CD4-positive, CD25-positive, alpha-beta regulatory T cell (primary cell): Measurements from ENCODE around the gene FAM107B. TPM values are rescaled to one million over a fixed set of nuclear protein-coding genes. Genes with fewer than 3 reads are reported as not detected.
"Not testable (repeated sequence)": the region's sequence is repeated elsewhere in the genome, so short reads cannot be mapped to it uniquely, and the experiment has no call there.

ENCODE experiments used
- ATAC-seq, 2 donors: fragments of 150-1000 bp; cut with Tn5 transposase; one replicate each; pipeline ENCODE4 v1.10.0; 2021; ENCODE audit warnings: low read depth in 2 of 2, moderate number of reproducible peaks in 2 of 2, moderate library complexity in 1 of 2
- DNase-seq, 3 donors: peaks; one replicate each; pipeline versions ENCODE4 v3.0.0 to v3.0.0-alpha.2; 2012 to 2022; ENCODE audit warnings: mixed read lengths in 1 of 3
- H3K27ac ChIP-seq: one replicate; pipeline ENCODE4 v1.7.0; 2013; ENCODE audit warnings: mild to moderate bottlenecking, low read length; ENCODE audit not compliant: insufficient read depth, poor library complexity, severe bottlenecking
- H3K27me3 ChIP-seq: one replicate; pipeline ENCODE4 v1.7.0; 2013; ENCODE audit warnings: low read length; ENCODE audit not compliant: control insufficient read depth, insufficient read depth
- H3K36me3 ChIP-seq: one replicate; pipeline ENCODE4 v1.7.0; 2013; ENCODE audit warnings: mild to moderate bottlenecking, low read length, moderate library complexity; ENCODE audit not compliant: control insufficient read depth, insufficient read depth
- H3K4me1 ChIP-seq: 2 replicates; pipeline ENCODE4 v1.7.0; 2013; ENCODE audit warnings: mild to moderate bottlenecking, low read length; ENCODE audit not compliant: insufficient read depth, control insufficient read depth, poor library complexity, severe bottlenecking
- H3K4me3 ChIP-seq: one replicate; pipeline ENCODE4 v1.7.0; 2013; ENCODE audit warnings: low read depth, mild to moderate bottlenecking, low read length, moderate library complexity
- H3K9me3 ChIP-seq, 2 experiments: 1 replicate in 1 of 2; 2 replicates in 1 of 2; pipeline ENCODE4 v1.7.0; 2013; ENCODE audit warnings: low read length in 2 of 2, mild to moderate bottlenecking in 1 of 2, moderate library complexity in 1 of 2; ENCODE audit not compliant: control insufficient read depth in 2 of 2
- H3K27ac Mint-ChIP-seq, 3 donors: one replicate each; pipeline ENCODE4 v1.8.0; 2020 to 2022; ENCODE audit warnings: mild to moderate bottlenecking in 3 of 3, mixed read lengths in 3 of 3, moderate library complexity in 2 of 3
- H3K27me3 Mint-ChIP-seq: one replicate; pipeline ENCODE4 v1.8.0; 2022; ENCODE audit warnings: mild to moderate bottlenecking, mixed read lengths
- H3K36me3 Mint-ChIP-seq: one replicate; pipeline ENCODE4 v1.8.0; 2020; ENCODE audit warnings: mixed read lengths
- H3K4me1 Mint-ChIP-seq, 4 donors: one replicate each; pipeline ENCODE4 v1.8.0; 2020 to 2022; ENCODE audit warnings: mixed read lengths in 4 of 4, mild to moderate bottlenecking in 1 of 4
- H3K4me3 Mint-ChIP-seq, 4 donors: one replicate each; pipeline ENCODE4 v1.8.0; 2020 to 2022; ENCODE audit warnings: mild to moderate bottlenecking in 4 of 4, mixed read lengths in 4 of 4, moderate library complexity in 3 of 4
- H3K9me3 Mint-ChIP-seq, 7 donors: one replicate each; pipeline ENCODE4 v1.8.0; 2020 to 2022; ENCODE audit warnings: mixed read lengths in 7 of 7, mild to moderate bottlenecking in 3 of 7, moderate library complexity in 2 of 7
- polyA plus RNA-seq, 4 donors: library from polyadenylated mRNA; unstranded; fragments of 300-500 nt; fragmentation: Illumina TruSeq; gene quantifications; one replicate each; pipeline ENCODE4 v1.2.3, GENCODE V29; 2021
- total RNA-seq: library from RNA; stranded (reverse); gene quantifications from one replicate; pipeline ENCODE4 v1.2.3, GENCODE V29; 2022

FAM107B gene
- total and polyA plus RNA-seq, 5 donors from 2014 or later: 202 to 327 (median 296) TPM

DNA sequence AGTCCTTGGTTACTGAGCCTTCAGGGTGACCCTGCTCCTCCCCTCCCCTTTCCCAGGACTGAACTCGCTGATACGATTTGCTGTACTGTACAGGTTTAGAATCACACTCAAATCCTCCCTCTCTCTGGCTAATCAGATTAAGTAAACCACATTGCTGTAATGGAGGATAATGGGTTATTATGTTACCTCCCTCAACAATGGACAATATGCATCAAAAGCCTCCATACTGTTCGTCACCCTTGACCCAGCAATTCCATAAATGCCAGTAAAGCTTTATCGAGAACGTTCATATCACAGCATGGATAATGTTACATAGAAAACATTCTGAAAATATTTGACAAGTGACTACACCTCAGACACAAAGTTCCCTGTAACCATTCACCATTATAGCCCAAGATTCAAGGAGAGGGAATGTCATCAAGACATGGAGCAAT lies 61.7 kb downstream of the FAM107B start:
- peaks cover 0 to 1% (median 0%) of the 10 kb centered on the region in 7 donors for H3K9me3 Mint-ChIP-seq

GRCh38 chr10:14709344-14709743 lies 65.4 kb downstream of the FAM107B start:
- H3K36me3 Mint-ChIP-seq, H3K4me1 ChIP-seq, H3K27me3 ChIP-seq, H3K9me3 Mint-ChIP-seq, H3K27ac ChIP-seq, H3K27ac Mint-ChIP-seq, DNase-seq, H3K4me1 Mint-ChIP-seq, H3K9me3 ChIP-seq, ATAC-seq, H3K4me3 Mint-ChIP-seq, H3K36me3 ChIP-seq, H3K4me3 ChIP-seq: not testable (repeated sequence)
- peaks cover 12% of the 10 kb centered on the region for H3K27me3 Mint-ChIP-seq

More for the DNA sequence above, 61.7 kb downstream of the FAM107B start:
- Histone ChIP-seq H3K9me3 (no peaks in the 10 kb centered on the region), H3K4me1 (no peaks in the 10 kb centered on the region), H3K4me3 (no peak overlapping the region), H3K27ac (no peak overlapping the region), H3K27me3 (no peaks in the 10 kb centered on the region), H3K36me3 (no peaks in the 10 kb centered on the region)
- Mint-ChIP-seq H3K36me3 (no peaks in the 10 kb centered on the region), H3K4me3 (no peak overlapping the region), H3K4me1 (peaks cover 0 to 2% (median 0%) of the 10 kb centered on the region in 4 donors), H3K27me3 (no peaks in the 10 kb centered on the region), H3K27ac (no peak overlapping the region)
- ATAC-seq: no peak
- no peak for DNase-seq

DNA sequence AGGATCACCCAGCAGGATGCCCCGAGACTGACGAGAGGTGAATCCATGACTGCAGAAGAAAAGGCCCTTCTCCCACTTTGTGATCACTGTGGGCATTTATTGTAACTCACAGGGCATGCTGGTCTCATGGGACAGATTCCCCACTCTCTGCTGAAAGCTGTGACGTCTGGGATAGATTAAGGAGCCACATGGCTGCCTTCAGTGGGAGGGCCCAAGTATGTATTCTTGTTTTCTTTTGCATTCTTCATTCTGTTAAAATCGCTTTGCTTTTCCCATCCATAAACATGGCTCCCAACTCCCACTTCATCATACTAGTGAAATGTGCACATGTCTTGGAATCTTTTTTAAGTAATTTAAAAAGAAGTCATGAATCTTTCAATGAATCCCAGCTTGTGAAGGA lies 67.2 kb downstream of the FAM107B start:
- Mint-ChIP-seq H3K27me3 (peaks cover 12% of the 10 kb centered on the region), H3K27ac (peak overlapping the region in 1 of 3 donors; percentile 54), H3K36me3 (no peaks in the 10 kb centered on the region), H3K9me3 (peaks cover 0 to 1% (median 0%) of the 10 kb centered on the region in 7 donors), H3K4me1 (peaks cover 0 to 5% (median 0%) of the 10 kb centered on the region in 4 donors), H3K4me3 (no peak overlapping the region)
- Histone ChIP-seq H3K9me3 (no peaks in the 10 kb centered on the region), H3K4me1 (no peaks in the 10 kb centered on the region), H3K27ac (no peak overlapping the region), H3K27me3 (no peaks in the 10 kb centered on the region), H3K36me3 (no peaks in the 10 kb centered on the region), H3K4me3 (no peak overlapping the region)
- no peak for DNase-seq
- no peak for ATAC-seq

- H3K4me1 ChIP-seq: no peaks in the 10 kb centered on the region
- H3K27me3 Mint-ChIP-seq: peaks cover 12% of the 10 kb centered on the region
- no peaks in the 10 kb centered on the region for H3K36me3 Mint-ChIP-seq
- no peaks in the 10 kb centered on the region for H3K9me3 ChIP-seq
- H3K27ac ChIP-seq: no peak overlapping the region
- no peak overlapping the region for H3K4me3 Mint-ChIP-seq
- H3K4me3 ChIP-seq: no peak overlapping the region
- H3K9me3 Mint-ChIP-seq: peaks cover 0 to 1% (median 0%) of the 10 kb centered on the region in 7 donors
- peaks cover 0 to 5% (median 0%) of the 10 kb centered on the region in 4 donors for H3K4me1 Mint-ChIP-seq
- H3K27ac Mint-ChIP-seq: no peak overlapping the region
- ATAC-seq: no peak
- H3K36me3 ChIP-seq: no peaks in the 10 kb centered on the region
- H3K27me3 ChIP-seq: no peaks in the 10 kb centered on the region
- DNase-seq: no peak
Observed at GRCh38 chr10:14705548-14706230, 69.0 kb downstream of the FAM107B start.

- H3K27ac Mint-ChIP-seq: no peak overlapping the region
- no peak for DNase-seq
- H3K27me3 Mint-ChIP-seq: peaks cover 16% of the 10 kb centered on the region
Observed at GRCh38 chr10:14703631-14704001, 71.1 kb downstream of the FAM107B start.

DNA sequence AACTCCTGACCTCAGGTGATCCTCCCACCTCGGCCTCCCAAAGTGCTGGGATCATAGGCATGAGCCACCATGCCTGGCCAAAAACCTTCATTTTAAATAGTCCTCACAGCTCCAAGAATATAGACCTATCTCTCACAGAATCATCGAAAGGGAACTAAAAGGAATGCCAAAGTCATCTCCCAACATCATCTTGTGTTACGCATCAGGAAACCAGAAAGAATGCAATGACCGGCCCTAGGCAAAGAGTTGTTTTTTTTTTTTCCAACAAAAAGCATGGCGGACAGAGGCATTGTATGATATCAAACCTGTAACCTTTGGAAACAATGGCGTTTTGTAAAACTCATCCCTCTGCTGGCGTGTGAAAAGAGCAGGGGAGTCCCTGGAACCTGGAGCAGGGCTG lies 73.2 kb downstream of the FAM107B start:
- Mint-ChIP-seq H3K9me3 (no peaks in the 10 kb centered on the region), H3K36me3 (no peaks in the 10 kb centered on the region), H3K27ac (no peak overlapping the region), H3K4me3 (no peak overlapping the region), H3K27me3 (peaks cover 14% of the 10 kb centered on the region), H3K4me1 (peaks cover 0 to 5% (median 0%) of the 10 kb centered on the region in 4 donors)
- Histone ChIP-seq H3K4me3 (no peak overlapping the region), H3K9me3 (no peaks in the 10 kb centered on the region), H3K27me3 (no peaks in the 10 kb centered on the region), H3K36me3 (no peaks in the 10 kb centered on the region), H3K4me1 (no peaks in the 10 kb centered on the region), H3K27ac (no peak overlapping the region)
- no peak for ATAC-seq
- DNase-seq: no peak

More at GRCh38 chr10:14703631-14704001, 71.1 kb downstream of the FAM107B start:
- Histone ChIP-seq H3K27me3 (no peaks in the 10 kb centered on the region), H3K9me3 (no peaks in the 10 kb centered on the region), H3K4me3 (no peak overlapping the region), H3K36me3 (no peaks in the 10 kb centered on the region), H3K27ac (no peak overlapping the region), H3K4me1 (no peaks in the 10 kb centered on the region)
- Mint-ChIP-seq H3K4me1 (peaks cover 0 to 5% (median 0%) of the 10 kb centered on the region in 4 donors), H3K36me3 (no peaks in the 10 kb centered on the region), H3K4me3 (no peak overlapping the region), H3K9me3 (no peaks in the 10 kb centered on the region)
- no peak for ATAC-seq

DNA sequence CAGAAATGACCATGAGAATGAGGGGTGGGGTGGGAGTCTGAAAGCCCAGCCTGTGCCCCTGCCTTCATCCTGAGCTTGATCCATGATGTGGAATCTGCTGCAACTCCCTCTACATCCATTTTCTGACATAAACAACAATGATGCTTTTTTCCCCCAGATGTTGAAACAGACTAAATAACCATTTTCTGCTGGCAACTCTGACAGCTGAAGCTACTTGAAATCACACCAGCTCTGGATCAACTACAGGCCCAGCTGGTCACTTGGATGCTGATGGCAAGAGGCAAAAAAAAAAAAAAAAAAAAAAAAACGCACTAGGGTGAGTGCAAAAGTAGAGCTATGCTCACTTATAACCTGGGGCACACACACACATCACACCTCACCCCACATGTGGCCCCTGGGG lies 74.2 kb downstream of the FAM107B start:
- Histone ChIP-seq H3K27me3 (no peaks in the 10 kb centered on the region), H3K36me3 (no peaks in the 10 kb centered on the region), H3K9me3 (no peaks in the 10 kb centered on the region), H3K4me1 (no peaks in the 10 kb centered on the region), H3K4me3 (no peak overlapping the region), H3K27ac (no peak overlapping the region)
- Mint-ChIP-seq H3K9me3 (no peaks in the 10 kb centered on the region), H3K36me3 (no peaks in the 10 kb centered on the region), H3K4me1 (peaks cover 0 to 5% (median 0%) of the 10 kb centered on the region in 4 donors), H3K27ac (peak overlapping the region in 1 of 3 donors; percentile 75), H3K27me3 (peaks cover 6% of the 10 kb centered on the region), H3K4me3 (peak overlapping the region in 1 of 4 donors; percentile 17)
- DNase-seq (no peak), ATAC-seq (no peak)

GRCh38 chr10:14699482-14699881 lies 75.2 kb downstream of the FAM107B start:
- Mint-ChIP-seq H3K4me1 (peaks cover 0 to 5% (median 0%) of the 10 kb centered on the region in 4 donors), H3K36me3 (peaks cover 5% of the 10 kb centered on the region), H3K27ac (peak overlapping the region in 1 of 3 donors; percentile 23), H3K9me3 (no peaks in the 10 kb centered on the region), H3K4me3 (no peak overlapping the region), H3K27me3 (peaks cover 4% of the 10 kb centered on the region)
- no peaks in the 10 kb centered on the region for H3K36me3 ChIP-seq
- H3K4me1 ChIP-seq: no peaks in the 10 kb centered on the region
- H3K27me3 ChIP-seq: no peaks in the 10 kb centered on the region
- DNase-seq (no peak), ATAC-seq (no peak)
- H3K27ac ChIP-seq: no peak overlapping the region
- no peak overlapping the region for H3K4me3 ChIP-seq
- no peaks in the 10 kb centered on the region for H3K9me3 ChIP-seq
